GM23248 (cell line): ENCODE measurements around the gene RAD51B. TPM values are rescaled to one million over a fixed set of nuclear protein-coding genes. Genes with fewer than 3 reads are reported as not detected.
A peak's percentile ranks its signal among the peaks of the same experiment; 100 is the strongest.

Experiments
- DNase-seq: peaks from one replicate; pipeline ENCODE4 v3.0.0-alpha.2; 2015
- H2AFZ ChIP-seq: fragments of 200-600 bp; sonication (generic); 2 replicates; pipeline ENCODE4 v1.6.1; 2016; ENCODE audit warnings: antibody characterized with exemption
- H3F3A ChIP-seq: fragments of 200-600 bp; sonication (generic); 2 replicates; pipeline ENCODE4 v1.6.1; 2016; ENCODE audit warnings: mild to moderate bottlenecking, antibody characterized with exemption, mixed run types; ENCODE audit not compliant: insufficient read depth
- H3K27ac ChIP-seq: fragments of 200-600 bp; sonication (generic); 2 replicates; pipeline ENCODE4 v1.5.1; 2016; ENCODE audit warnings: mild to moderate bottlenecking
- H3K27me3 ChIP-seq: fragments of 200-600 bp; sonication (generic); replicated peaks from 2 replicates; pipeline ENCODE4 v1.6.1; 2016; ENCODE audit warnings: mild to moderate bottlenecking; ENCODE audit not compliant: insufficient read depth
- H3K36me3 ChIP-seq: fragments of 200-600 bp; sonication (generic); 2 replicates; pipeline ENCODE4 v1.6.1; 2016; ENCODE audit warnings: low read depth, mild to moderate bottlenecking
- H3K4me1 ChIP-seq: fragments of 200-600 bp; sonication (generic); 2 replicates; pipeline ENCODE4 v1.6.1; 2016; ENCODE audit warnings: mild to moderate bottlenecking; ENCODE audit not compliant: insufficient read depth
- H3K4me2 ChIP-seq: fragments of 200-600 bp; sonication (generic); one replicate; pipeline ENCODE4 v1.6.1; 2016; ENCODE audit warnings: mild to moderate bottlenecking; ENCODE audit not compliant: unreplicated experiment
- H3K4me3 ChIP-seq: fragments of 200-600 bp; sonication (generic); 2 replicates; pipeline ENCODE4 v1.5.1; 2016; ENCODE audit warnings: mild to moderate bottlenecking
- H3K79me2 ChIP-seq: fragments of 200-600 bp; sonication (generic); 2 replicates; pipeline ENCODE4 v1.6.1; 2016; ENCODE audit warnings: mild to moderate bottlenecking; ENCODE audit not compliant: insufficient read depth
- H3K9ac ChIP-seq: fragments of 200-600 bp; sonication (generic); 2 replicates; pipeline ENCODE4 v1.6.1; 2016; ENCODE audit warnings: mild to moderate bottlenecking
- H3K9me2 ChIP-seq: fragments of 200-600 bp; sonication (generic); 2 replicates; pipeline ENCODE4 v1.6.1; 2016; ENCODE audit warnings: mixed run types, mild to moderate bottlenecking, moderate library complexity; ENCODE audit not compliant: insufficient read depth
- H3K9me3 ChIP-seq: fragments of 200-600 bp; sonication (generic); one replicate; pipeline ENCODE4 v1.6.1; 2017; ENCODE audit warnings: low read depth
- H4K20me1 ChIP-seq: fragments of 200-600 bp; sonication (generic); 2 replicates; pipeline ENCODE4 v1.6.0; 2016; ENCODE audit not compliant: insufficient read depth
- EZH2 ChIP-seq: fragments of 200-600 bp; sonication (generic); IDR thresholded peaks from 2 replicates; pipeline ENCODE4 v1.6.1; 2018; ENCODE audit warnings: antibody characterized with exemption, mild to moderate bottlenecking; ENCODE audit not compliant: insufficient read depth, poor library complexity, severe bottlenecking
- EZH2phosphoT487 ChIP-seq: fragments of 200-600 bp; sonication (generic); IDR thresholded peaks from 2 replicates; pipeline ENCODE4 v1.6.1; 2018; ENCODE audit warnings: antibody characterized with exemption, moderate library complexity, mild to moderate bottlenecking, low read depth; ENCODE audit not compliant: insufficient read depth
- WGBS, 2 experiments: methylation state at CpG; one replicate each; pipeline ENCODE4 v1.1.6; 2015 to 2017; ENCODE audit warnings: low lambda C conversion rate in 2 of 2, low coverage in 1 of 2; ENCODE audit errors: missing lambda C conversion rate in 2 of 2; 5-methylcytosine and 5-hydroxymethylcytosine counted together
- in situ Hi-C: fragments of 300-500 bp; cut with MboI; formaldehyde crosslinking; loops from 2 replicates; pipeline ENCODE4 v1.15.0; 2020
- polyA plus RNA-seq: library from polyadenylated mRNA; unstranded; fragments of >200 nt; fragmentation: Nextera tagmentation; extraction: Ambion mirVana; gene quantifications from 2 replicates; pipeline ENCODE4 v1.2.1, GENCODE V29; 2016
- total RNA-seq: library from RNA; depleted of rRNA; stranded (reverse); fragments of >200 nt; shearing (Covaris generic); gene quantifications from 2 replicates; pipeline ENCODE4 v1.2.3, GENCODE V29; 2014

RAD51B gene
- total and polyA plus RNA-seq, 2 experiments from 2014 or later: 4.0 to 8.8 TPM

DNA sequence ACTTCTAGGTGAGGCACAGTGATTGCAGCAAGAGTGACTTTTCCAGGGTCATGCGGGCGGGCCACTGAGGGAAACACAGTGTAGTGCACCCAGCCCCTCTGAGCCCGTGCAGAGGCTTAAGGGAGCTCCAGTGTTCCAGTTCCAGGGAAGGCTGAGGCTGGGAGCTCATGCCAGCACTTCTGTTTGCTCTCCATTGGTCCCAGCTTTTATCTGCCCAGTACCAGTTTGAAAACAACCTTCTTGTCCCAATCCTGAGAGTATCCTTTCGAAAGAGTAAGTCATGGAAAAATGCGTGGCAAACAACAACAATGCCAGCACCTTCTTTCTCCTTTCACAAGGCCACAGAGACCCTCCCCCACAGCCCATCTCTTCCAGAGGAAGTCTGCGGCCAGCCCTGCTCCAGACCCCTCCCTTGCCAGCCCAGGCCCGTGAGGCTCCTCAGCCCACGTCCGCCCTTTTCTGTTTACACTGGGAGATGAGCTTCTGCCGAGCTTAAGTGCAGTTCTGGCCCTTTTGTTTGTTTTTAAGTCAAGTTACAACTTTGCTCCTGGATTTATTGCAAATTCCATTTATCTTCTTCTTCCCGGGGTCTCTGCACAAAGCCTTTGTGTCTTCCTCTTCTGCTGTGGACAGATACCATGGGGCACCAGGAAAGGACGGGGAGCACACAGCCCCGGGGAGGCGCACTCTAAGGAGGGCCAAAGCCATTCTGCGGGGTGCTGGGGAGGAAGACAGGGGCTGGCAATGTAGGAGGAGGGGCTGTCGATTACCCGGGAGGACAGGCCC, 787.7 kb downstream of the RAD51B start:
- H3K9me3 ChIP-seq: no peaks in the 10 kb centered on the region
- H3K9ac ChIP-seq: 0 out of 2 replicates have a peak overlapping the region, but pooled peaks have one; percentile 26
- H4K20me1 ChIP-seq: no peaks in the 10 kb centered on the region
- H3K4me1 ChIP-seq: no peaks in the 10 kb centered on the region; the same call in 1 of the 2 replicates
- TF ChIP-seq EZH2 (no peak), EZH2phosphoT487 (no peak)
- H2AFZ ChIP-seq: peak overlapping the region; percentile 86
- no peak overlapping the region for H3K4me3 ChIP-seq
- in situ Hi-C loops: no loop called here
- H3F3A ChIP-seq: peaks cover under 1% of the 10 kb centered on the region; the same call in 1 of the 2 replicates
- H3K36me3 ChIP-seq: no peaks in the 10 kb centered on the region
- no peak overlapping the region for H3K27ac ChIP-seq
- peak overlapping the region; percentile 58 for H3K4me2 ChIP-seq
- DNase-seq: peak; percentile 31
- H3K79me2 ChIP-seq: no peaks in the 10 kb centered on the region
- no peaks in the 10 kb centered on the region for H3K9me2 ChIP-seq
- WGBS, 2 experiments: 43 to 48% methylated on average over 14 to 17 of the region's 17 CpGs
- H3K27me3 ChIP-seq: no peaks in the 10 kb centered on the region

DNA sequence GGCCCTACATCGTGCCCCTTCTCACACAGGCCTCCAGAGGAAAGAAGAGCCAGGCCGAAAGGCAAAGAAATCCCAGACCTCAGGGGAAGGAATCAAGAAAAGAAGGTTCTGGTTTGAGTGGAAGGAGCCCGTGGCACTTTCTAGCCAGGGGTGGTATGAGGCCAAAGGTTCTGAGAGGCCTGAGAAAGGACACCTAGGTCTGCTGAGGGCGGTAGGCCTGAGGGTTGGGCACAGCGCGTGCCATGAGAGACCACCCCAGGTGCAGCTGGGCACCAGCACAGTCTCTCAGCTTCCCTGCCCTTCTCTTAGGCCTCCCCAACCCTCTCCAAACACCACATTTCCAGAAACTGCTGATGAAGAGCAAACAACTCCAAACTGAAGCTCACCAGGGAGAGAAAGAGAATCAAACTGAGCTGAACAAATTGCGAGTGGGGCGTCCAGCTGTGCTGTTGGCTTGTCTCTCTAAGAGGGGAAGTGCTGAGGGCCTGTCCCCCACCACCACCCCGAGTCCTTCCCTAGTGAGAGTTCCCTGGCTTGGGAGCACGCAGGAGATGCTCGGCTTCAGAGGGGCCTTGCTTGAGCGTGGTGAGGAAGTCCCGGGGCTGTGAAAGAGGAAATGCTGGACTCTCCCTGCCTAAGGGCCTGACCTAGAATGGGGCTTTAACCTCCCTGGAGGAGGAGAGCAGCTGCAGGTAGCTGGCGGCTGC, 788.4 kb downstream of the RAD51B start:
- TF ChIP-seq EZH2: no peak
- in situ Hi-C loops: no loop called here
- no peaks in the 10 kb centered on the region for H3K36me3 ChIP-seq
- no peak overlapping the region for H3K9ac ChIP-seq
- H4K20me1 ChIP-seq: no peaks in the 10 kb centered on the region
- WGBS, 2 experiments: 81 to 83% methylated on average over 13 to 14 of the region's 14 CpGs
- H3F3A ChIP-seq: peaks cover 5% of the 10 kb centered on the region; the same call in 1 of the 2 replicates
- no peaks in the 10 kb centered on the region for H3K79me2 ChIP-seq
- no peaks in the 10 kb centered on the region for H3K9me3 ChIP-seq
- H2AFZ ChIP-seq: peak overlapping the region; percentile 86
- no peaks in the 10 kb centered on the region for H3K27me3 ChIP-seq
- no peak overlapping the region for H3K4me3 ChIP-seq
- no peak for DNase-seq
- no peaks in the 10 kb centered on the region for H3K9me2 ChIP-seq
- no peak overlapping the region for H3K27ac ChIP-seq
- H3K4me1 ChIP-seq: no peaks in the 10 kb centered on the region; the same call in 1 of the 2 replicates
- H3K4me2 ChIP-seq: no peak overlapping the region

DNA sequence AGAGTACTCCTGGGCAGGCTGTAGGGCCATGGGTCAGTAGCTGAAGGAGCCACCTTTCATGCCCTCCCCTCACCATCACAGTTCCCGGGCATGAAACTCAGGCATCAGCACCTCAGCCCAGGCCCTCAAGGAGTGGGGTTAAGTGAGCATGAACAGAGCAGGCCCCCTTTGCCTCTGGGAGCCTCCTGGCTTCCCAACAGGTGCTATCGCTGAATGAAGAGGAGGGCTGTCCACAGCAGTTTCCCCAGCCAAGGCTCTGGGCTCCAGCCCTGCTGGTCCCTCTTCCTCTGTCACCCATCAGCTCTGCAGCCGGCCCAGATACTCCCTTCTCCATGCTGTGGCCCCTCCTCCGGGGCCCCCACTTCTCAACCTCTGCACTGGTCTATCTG, 789.0 kb downstream of the RAD51B start:
- Histone ChIP-seq H2AFZ (no peak overlapping the region), H3K4me1 (no peaks in the 10 kb centered on the region; the same call in 1 of the 2 replicates), H3K9ac (no peak overlapping the region), H3K36me3 (no peaks in the 10 kb centered on the region), H3F3A (peaks cover 5% of the 10 kb centered on the region; the same call in 1 of the 2 replicates), H3K27me3 (no peaks in the 10 kb centered on the region), H3K9me3 (no peaks in the 10 kb centered on the region), H3K4me2 (no peak overlapping the region), H3K9me2 (no peaks in the 10 kb centered on the region), H3K27ac (no peak overlapping the region), H4K20me1 (no peaks in the 10 kb centered on the region), H3K79me2 (no peaks in the 10 kb centered on the region), H3K4me3 (no peak overlapping the region)
- in situ Hi-C loops: no loop called here
- 94 to 96% methylated on average over 3 to 4 of the region's 4 CpGs for WGBS, 2 experiments
- DNase-seq: no peak
- no peak for TF ChIP-seq EZH2
- TF ChIP-seq EZH2phosphoT487: no peak

DNA sequence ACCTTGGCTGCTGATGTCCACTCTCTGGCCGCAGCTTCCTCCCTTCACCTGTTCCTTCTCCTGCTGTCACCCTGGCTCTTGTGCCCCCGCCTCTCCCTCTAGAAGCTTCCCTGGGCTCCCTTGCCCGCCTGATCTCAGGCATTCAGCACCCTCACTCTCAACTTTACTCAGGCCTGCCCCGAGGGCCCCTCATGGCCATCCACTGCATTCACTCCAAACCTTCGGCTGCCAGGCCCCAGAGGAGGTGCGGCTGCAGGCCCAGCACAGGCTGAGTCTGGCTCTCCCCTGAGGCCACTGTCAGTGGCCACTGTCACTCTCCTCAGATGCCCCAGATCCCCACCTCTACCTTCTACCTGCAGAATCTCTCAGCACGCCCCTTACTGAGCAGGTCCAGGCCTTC, 789.4 kb downstream of the RAD51B start:
- H3K27me3 ChIP-seq: no peaks in the 10 kb centered on the region
- H4K20me1 ChIP-seq: no peaks in the 10 kb centered on the region
- H3K4me1 ChIP-seq: no peaks in the 10 kb centered on the region; the same call in 1 of the 2 replicates
- H3F3A ChIP-seq: peaks cover 5% of the 10 kb centered on the region; the same call in 1 of the 2 replicates
- TF ChIP-seq EZH2phosphoT487 (no peak), EZH2 (no peak)
- H3K4me3 ChIP-seq: no peak overlapping the region
- no peak overlapping the region for H3K4me2 ChIP-seq
- in situ Hi-C loops: no loop called here
- WGBS, 2 experiments: 97% methylated on average over 7 of the region's 7 CpGs
- no peaks in the 10 kb centered on the region for H3K9me3 ChIP-seq
- no peak overlapping the region for H3K27ac ChIP-seq
- DNase-seq: no peak
- H3K79me2 ChIP-seq: no peaks in the 10 kb centered on the region
- H2AFZ ChIP-seq: no peak overlapping the region
- H3K9ac ChIP-seq: no peak overlapping the region
- H3K36me3 ChIP-seq: no peaks in the 10 kb centered on the region
- no peaks in the 10 kb centered on the region for H3K9me2 ChIP-seq
